ENCODE measurements around the gene SLC51A.

GRCh38 chr3:196195664-196196265, 20.6 kb upstream of the SLC51A start:
- no peak for TF ChIP-seq EZH2 (IDR thresholded peaks at IDR 0.05; ENCODE audit: borderline replicate concordance, insufficient read depth, low read depth, low read length, poor library complexity, severe bottlenecking)
- TF ChIP-seq, protein P1, sequence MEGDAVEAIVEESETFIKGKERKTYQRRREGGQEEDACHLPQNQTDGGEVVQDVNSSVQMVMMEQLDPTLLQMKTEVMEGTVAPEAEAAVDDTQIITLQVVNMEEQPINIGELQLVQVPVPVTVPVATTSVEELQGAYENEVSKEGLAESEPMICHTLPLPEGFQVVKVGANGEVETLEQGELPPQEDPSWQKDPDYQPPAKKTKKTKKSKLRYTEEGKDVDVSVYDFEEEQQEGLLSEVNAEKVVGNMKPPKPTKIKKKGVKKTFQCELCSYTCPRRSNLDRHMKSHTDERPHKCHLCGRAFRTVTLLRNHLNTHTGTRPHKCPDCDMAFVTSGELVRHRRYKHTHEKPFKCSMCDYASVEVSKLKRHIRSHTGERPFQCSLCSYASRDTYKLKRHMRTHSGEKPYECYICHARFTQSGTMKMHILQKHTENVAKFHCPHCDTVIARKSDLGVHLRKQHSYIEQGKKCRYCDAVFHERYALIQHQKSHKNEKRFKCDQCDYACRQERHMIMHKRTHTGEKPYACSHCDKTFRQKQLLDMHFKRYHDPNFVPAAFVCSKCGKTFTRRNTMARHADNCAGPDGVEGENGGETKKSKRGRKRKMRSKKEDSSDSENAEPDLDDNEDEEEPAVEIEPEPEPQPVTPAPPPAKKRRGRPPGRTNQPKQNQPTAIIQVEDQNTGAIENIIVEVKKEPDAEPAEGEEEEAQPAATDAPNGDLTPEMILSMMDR (IDR thresholded peaks at IDR 0.05): no peak

Measured in B cell (primary cell).